ENCODE data around the gene EPHA4. TPM values are rescaled to one million over a fixed set of nuclear protein-coding genes. Genes with fewer than 3 reads are reported as not detected.

EPHA4 gene
- polyA plus RNA-seq, 3 donors: 57.8 to 59.0 (median 58.4) TPM

- DNase-seq (ENCODE audit: extremely low read depth in 1 of 11, low read depth in 9 of 11, low spot score in 4 of 11): no peak
Observed at GRCh38 chr2:221493391-221493790, 78.7 kb downstream of the EPHA4 start.

- no peak for DNase-seq (ENCODE audit: extremely low read depth in 1 of 11, low read depth in 9 of 11, low spot score in 4 of 11)
Observed at GRCh38 chr2:221492636-221493035, 79.5 kb downstream of the EPHA4 start.

GRCh38 chr2:221490506-221491060 lies 81.5 kb downstream of the EPHA4 start:
- no peak for DNase-seq (ENCODE audit: extremely low read depth in 1 of 11, low read depth in 9 of 11, low spot score in 4 of 11)

- no peak for DNase-seq (ENCODE audit: extremely low read depth in 1 of 11, low read depth in 9 of 11, low spot score in 4 of 11)
Observed at GRCh38 chr2:221488136-221488807, 83.8 kb downstream of the EPHA4 start.

GRCh38 chr2:221486106-221486505 lies 86.0 kb downstream of the EPHA4 start:
- DNase-seq (ENCODE audit: extremely low read depth in 1 of 11, low read depth in 9 of 11, low spot score in 4 of 11): no peak

GRCh38 chr2:221485503-221485870 lies 86.6 kb downstream of the EPHA4 start:
- no peak for DNase-seq (ENCODE audit: extremely low read depth in 1 of 11, low read depth in 9 of 11, low spot score in 4 of 11)

- DNase-seq (ENCODE audit: extremely low read depth in 1 of 11, low read depth in 9 of 11, low spot score in 4 of 11): no peak
Observed at GRCh38 chr2:221484761-221485502, 87.2 kb downstream of the EPHA4 start.

GRCh38 chr2:221482666-221483455 lies 89.2 kb downstream of the EPHA4 start:
- no peak for DNase-seq (ENCODE audit: extremely low read depth in 1 of 11, low read depth in 9 of 11, low spot score in 4 of 11)

GRCh38 chr2:221480821-221481220 lies 91.3 kb downstream of the EPHA4 start:
- no peak for DNase-seq (ENCODE audit: extremely low read depth in 1 of 11, low read depth in 9 of 11, low spot score in 4 of 11)

- no peak for DNase-seq (ENCODE audit: extremely low read depth in 1 of 11, low read depth in 9 of 11, low spot score in 4 of 11)
Observed at GRCh38 chr2:221480163-221480562, 91.9 kb downstream of the EPHA4 start.

- DNase-seq (ENCODE audit: extremely low read depth in 1 of 11, low read depth in 9 of 11, low spot score in 4 of 11): no peak
Observed at GRCh38 chr2:221478485-221478863, 93.6 kb downstream of the EPHA4 start.

- no peak for DNase-seq (ENCODE audit: extremely low read depth in 1 of 11, low read depth in 9 of 11, low spot score in 4 of 11)
Observed at GRCh38 chr2:221477714-221478484, 94.2 kb downstream of the EPHA4 start.

- DNase-seq (ENCODE audit: extremely low read depth in 1 of 11, low read depth in 9 of 11, low spot score in 4 of 11): no peak
Observed at GRCh38 chr2:221476195-221476594, 95.9 kb downstream of the EPHA4 start.

GRCh38 chr2:221473451-221473850 lies 98.7 kb downstream of the EPHA4 start:
- DNase-seq (ENCODE audit: extremely low read depth in 1 of 11, low read depth in 9 of 11, low spot score in 4 of 11): no peak

GRCh38 chr2:221468317-221468716 lies 103.8 kb downstream of the EPHA4 start:
- no peak for DNase-seq (ENCODE audit: extremely low read depth in 1 of 11, low read depth in 9 of 11, low spot score in 4 of 11)

GRCh38 chr2:221467610-221468009 lies 104.5 kb downstream of the EPHA4 start:
- DNase-seq (ENCODE audit: extremely low read depth in 1 of 11, low read depth in 9 of 11, low spot score in 4 of 11): no peak

- peak in 1 of 11 donors; percentile 25 for DNase-seq (ENCODE audit: extremely low read depth in 1 of 11, low read depth in 9 of 11, low spot score in 4 of 11)
Observed at GRCh38 chr2:221466744-221467143, 105.4 kb downstream of the EPHA4 start.

GRCh38 chr2:221465776-221466175 lies 106.3 kb downstream of the EPHA4 start:
- no peak for DNase-seq (ENCODE audit: extremely low read depth in 1 of 11, low read depth in 9 of 11, low spot score in 4 of 11)

- DNase-seq (ENCODE audit: extremely low read depth in 1 of 11, low read depth in 9 of 11, low spot score in 4 of 11): no peak
Observed at GRCh38 chr2:221464971-221465370, 107.1 kb downstream of the EPHA4 start.
